Measurements from ENCODE around the gene RTP1. TPM values are rescaled to one million over a fixed set of nuclear protein-coding genes. Genes with fewer than 3 reads are reported as not detected.

Gene RTP1
- total RNA-seq, 1 donor from 2014 or later: not detected

GRCh38 chr3:187211532-187212195, 14.4 kb downstream of the RTP1 start:
- no peaks in the 10 kb centered on the region for H3K4me1 Mint-ChIP-seq (ENCODE audit: unreplicated experiment)

GRCh38 chr3:187212196-187212545, 14.9 kb downstream of the RTP1 start:
- Mint-ChIP-seq H3K36me3 (ENCODE audit: low read depth, unreplicated experiment) (no peaks in the 10 kb centered on the region), H3K4me3 (ENCODE audit: unreplicated experiment) (no peak overlapping the region), H3K9me3 (ENCODE audit: unreplicated experiment) (no peaks in the 10 kb centered on the region), H3K27ac (ENCODE audit: unreplicated experiment) (no peak overlapping the region), H3K27me3 (ENCODE audit: unreplicated experiment) (peaks cover 3% of the 10 kb centered on the region), H3K4me1 (ENCODE audit: unreplicated experiment) (no peaks in the 10 kb centered on the region)
- TF ChIP-seq, protein P1, sequence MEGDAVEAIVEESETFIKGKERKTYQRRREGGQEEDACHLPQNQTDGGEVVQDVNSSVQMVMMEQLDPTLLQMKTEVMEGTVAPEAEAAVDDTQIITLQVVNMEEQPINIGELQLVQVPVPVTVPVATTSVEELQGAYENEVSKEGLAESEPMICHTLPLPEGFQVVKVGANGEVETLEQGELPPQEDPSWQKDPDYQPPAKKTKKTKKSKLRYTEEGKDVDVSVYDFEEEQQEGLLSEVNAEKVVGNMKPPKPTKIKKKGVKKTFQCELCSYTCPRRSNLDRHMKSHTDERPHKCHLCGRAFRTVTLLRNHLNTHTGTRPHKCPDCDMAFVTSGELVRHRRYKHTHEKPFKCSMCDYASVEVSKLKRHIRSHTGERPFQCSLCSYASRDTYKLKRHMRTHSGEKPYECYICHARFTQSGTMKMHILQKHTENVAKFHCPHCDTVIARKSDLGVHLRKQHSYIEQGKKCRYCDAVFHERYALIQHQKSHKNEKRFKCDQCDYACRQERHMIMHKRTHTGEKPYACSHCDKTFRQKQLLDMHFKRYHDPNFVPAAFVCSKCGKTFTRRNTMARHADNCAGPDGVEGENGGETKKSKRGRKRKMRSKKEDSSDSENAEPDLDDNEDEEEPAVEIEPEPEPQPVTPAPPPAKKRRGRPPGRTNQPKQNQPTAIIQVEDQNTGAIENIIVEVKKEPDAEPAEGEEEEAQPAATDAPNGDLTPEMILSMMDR (IDR thresholded peaks at IDR 0.05; ENCODE audit: unreplicated experiment): no peak
- DNase-seq (ENCODE audit: low spot score): no peak

More at GRCh38 chr3:187211532-187212195, 14.4 kb downstream of the RTP1 start:
- Mint-ChIP-seq H3K9me3 (ENCODE audit: unreplicated experiment) (no peaks in the 10 kb centered on the region), H3K36me3 (ENCODE audit: low read depth, unreplicated experiment) (no peaks in the 10 kb centered on the region), H3K27me3 (ENCODE audit: unreplicated experiment) (peaks cover 3% of the 10 kb centered on the region), H3K4me3 (ENCODE audit: unreplicated experiment) (no peak overlapping the region), H3K27ac (ENCODE audit: unreplicated experiment) (no peak overlapping the region)
- TF ChIP-seq, protein P1 (IDR thresholded peaks at IDR 0.05; ENCODE audit: unreplicated experiment): no peak
- DNase-seq (ENCODE audit: low spot score): no peak

GRCh38 chr3:187212705-187213104, 15.4 kb downstream of the RTP1 start:
- H3K9me3 Mint-ChIP-seq (ENCODE audit: unreplicated experiment): no peaks in the 10 kb centered on the region

DNA sequence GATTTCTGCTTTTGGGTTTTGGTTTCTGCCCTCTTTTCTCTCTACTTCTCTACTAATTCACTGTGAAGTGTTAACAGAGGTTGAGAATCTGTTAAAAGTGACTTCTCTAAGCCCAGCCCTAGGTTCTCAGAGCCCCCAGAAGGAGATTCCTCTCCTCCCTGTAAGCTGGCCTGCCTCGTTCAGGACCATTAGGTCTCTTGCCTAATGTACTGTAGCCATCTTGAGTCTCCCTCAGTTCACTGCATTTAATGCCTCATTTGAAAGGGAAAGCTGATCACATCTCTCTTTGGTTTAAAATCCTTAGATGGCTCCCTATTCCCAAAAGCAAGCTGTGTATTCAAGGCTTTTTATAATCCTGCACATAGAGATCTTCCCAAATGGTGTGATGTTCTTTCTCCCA, 16.3 kb downstream of the RTP1 start:
- H3K4me3 Mint-ChIP-seq (ENCODE audit: unreplicated experiment): no peak overlapping the region
- DNase-seq (ENCODE audit: low spot score): no peak
- H3K27ac Mint-ChIP-seq (ENCODE audit: unreplicated experiment): no peak overlapping the region
- no peaks in the 10 kb centered on the region for H3K4me1 Mint-ChIP-seq (ENCODE audit: unreplicated experiment)
- H3K9me3 Mint-ChIP-seq (ENCODE audit: unreplicated experiment): no peaks in the 10 kb centered on the region
- no peaks in the 10 kb centered on the region for H3K36me3 Mint-ChIP-seq (ENCODE audit: low read depth, unreplicated experiment)
- TF ChIP-seq, protein P1 (IDR thresholded peaks at IDR 0.05; ENCODE audit: unreplicated experiment): no peak
- peaks cover 3% of the 10 kb centered on the region for H3K27me3 Mint-ChIP-seq (ENCODE audit: unreplicated experiment)

More at GRCh38 chr3:187212705-187213104, 15.4 kb downstream of the RTP1 start:
- H3K27ac Mint-ChIP-seq (ENCODE audit: unreplicated experiment): no peak overlapping the region
- no peaks in the 10 kb centered on the region for H3K4me1 Mint-ChIP-seq (ENCODE audit: unreplicated experiment)
- H3K27me3 Mint-ChIP-seq (ENCODE audit: unreplicated experiment): peaks cover 3% of the 10 kb centered on the region
- no peak for DNase-seq (ENCODE audit: low spot score)
- H3K36me3 Mint-ChIP-seq (ENCODE audit: low read depth, unreplicated experiment): no peaks in the 10 kb centered on the region
- TF ChIP-seq, protein P1 (IDR thresholded peaks at IDR 0.05; ENCODE audit: unreplicated experiment): no peak
- no peak overlapping the region for H3K4me3 Mint-ChIP-seq (ENCODE audit: unreplicated experiment)

DNA sequence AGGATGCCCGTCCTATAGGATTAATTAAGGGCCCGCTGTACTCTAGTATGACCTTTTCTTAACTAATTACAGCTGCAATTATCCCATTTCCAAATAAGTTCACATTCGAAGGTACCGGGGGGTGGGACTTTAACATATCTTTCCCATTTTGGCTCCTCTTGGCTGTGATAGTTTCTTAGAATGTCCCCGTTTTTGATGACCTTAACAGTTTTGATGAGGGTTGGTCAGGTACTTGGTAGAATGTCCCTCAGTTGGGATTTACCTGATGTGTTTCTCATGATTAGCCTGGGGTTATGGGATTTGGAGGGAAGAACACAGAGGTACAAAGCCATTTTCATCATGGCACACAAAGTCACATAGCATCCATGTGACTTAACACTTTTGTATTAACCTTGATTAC, 18.2 kb downstream of the RTP1 start:
- Mint-ChIP-seq H3K4me3 (ENCODE audit: unreplicated experiment) (no peak overlapping the region), H3K36me3 (ENCODE audit: low read depth, unreplicated experiment) (no peaks in the 10 kb centered on the region), H3K4me1 (ENCODE audit: unreplicated experiment) (no peaks in the 10 kb centered on the region), H3K27me3 (ENCODE audit: unreplicated experiment) (peaks cover 3% of the 10 kb centered on the region), H3K9me3 (ENCODE audit: unreplicated experiment) (no peaks in the 10 kb centered on the region), H3K27ac (ENCODE audit: unreplicated experiment) (no peak overlapping the region)
- TF ChIP-seq, protein P1 (IDR thresholded peaks at IDR 0.05; ENCODE audit: unreplicated experiment): no peak
- DNase-seq (ENCODE audit: low spot score): no peak
